Measurements from ENCODE around the gene RAD51B. TPM values are rescaled to one million over a fixed set of nuclear protein-coding genes. Genes with fewer than 3 reads are reported as not detected.
A peak's percentile ranks its signal among the peaks of the same experiment; 100 is the strongest.

Gene RAD51B
- total and polyA plus RNA-seq, 8 donors, result 10.8 to 18.3 (median 14.1) TPM

DNA sequence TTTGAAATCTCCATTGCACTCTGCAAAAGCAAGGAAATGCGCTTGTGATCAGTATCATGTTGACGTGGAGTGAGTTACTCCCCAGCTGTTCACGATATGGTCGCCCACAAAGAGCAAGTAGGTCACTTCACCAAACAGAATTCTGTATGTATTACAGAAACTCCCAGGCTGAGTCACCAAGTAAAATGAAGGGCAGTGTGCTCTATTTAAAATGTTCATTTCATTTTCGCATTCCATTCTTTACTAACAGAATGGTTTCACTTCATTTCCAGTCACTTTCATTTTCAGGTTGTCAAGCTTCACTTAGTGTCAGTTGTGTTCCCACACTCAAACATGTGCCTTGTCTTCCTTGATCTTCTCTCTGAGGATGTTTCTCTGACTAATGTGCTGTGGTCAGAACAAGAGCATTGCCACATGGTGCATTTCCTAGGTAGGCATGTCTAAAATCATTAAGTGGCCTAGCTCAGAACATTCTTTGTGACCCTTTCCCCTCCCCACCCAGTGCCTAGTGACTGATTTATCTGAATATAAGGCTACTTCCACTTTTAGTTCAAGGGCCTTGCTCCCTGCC is 391.2 kb downstream of the RAD51B start:
- Histone ChIP-seq H3K4me1 (peaks cover 6 to 40% of the 10 kb centered on the region in 2 donors), H3K36me3 (no peaks in the 10 kb centered on the region), H3K4me3 (no peak overlapping the region), H3K27me3 (no peaks in the 10 kb centered on the region), H3K9me3 (no peaks in the 10 kb centered on the region), H3K27ac (peak overlapping the region; percentile 75 to 79)
- ATAC-seq, result peak; percentile 89
- intact Hi-C loops (cut with DNase I), result no loop called here
- peak in 1 of 4 donors; percentile 65 for DNase-seq
- TF ChIP-seq, protein P1, sequence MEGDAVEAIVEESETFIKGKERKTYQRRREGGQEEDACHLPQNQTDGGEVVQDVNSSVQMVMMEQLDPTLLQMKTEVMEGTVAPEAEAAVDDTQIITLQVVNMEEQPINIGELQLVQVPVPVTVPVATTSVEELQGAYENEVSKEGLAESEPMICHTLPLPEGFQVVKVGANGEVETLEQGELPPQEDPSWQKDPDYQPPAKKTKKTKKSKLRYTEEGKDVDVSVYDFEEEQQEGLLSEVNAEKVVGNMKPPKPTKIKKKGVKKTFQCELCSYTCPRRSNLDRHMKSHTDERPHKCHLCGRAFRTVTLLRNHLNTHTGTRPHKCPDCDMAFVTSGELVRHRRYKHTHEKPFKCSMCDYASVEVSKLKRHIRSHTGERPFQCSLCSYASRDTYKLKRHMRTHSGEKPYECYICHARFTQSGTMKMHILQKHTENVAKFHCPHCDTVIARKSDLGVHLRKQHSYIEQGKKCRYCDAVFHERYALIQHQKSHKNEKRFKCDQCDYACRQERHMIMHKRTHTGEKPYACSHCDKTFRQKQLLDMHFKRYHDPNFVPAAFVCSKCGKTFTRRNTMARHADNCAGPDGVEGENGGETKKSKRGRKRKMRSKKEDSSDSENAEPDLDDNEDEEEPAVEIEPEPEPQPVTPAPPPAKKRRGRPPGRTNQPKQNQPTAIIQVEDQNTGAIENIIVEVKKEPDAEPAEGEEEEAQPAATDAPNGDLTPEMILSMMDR (IDR thresholded peaks at IDR 0.05), result no peak

DNA sequence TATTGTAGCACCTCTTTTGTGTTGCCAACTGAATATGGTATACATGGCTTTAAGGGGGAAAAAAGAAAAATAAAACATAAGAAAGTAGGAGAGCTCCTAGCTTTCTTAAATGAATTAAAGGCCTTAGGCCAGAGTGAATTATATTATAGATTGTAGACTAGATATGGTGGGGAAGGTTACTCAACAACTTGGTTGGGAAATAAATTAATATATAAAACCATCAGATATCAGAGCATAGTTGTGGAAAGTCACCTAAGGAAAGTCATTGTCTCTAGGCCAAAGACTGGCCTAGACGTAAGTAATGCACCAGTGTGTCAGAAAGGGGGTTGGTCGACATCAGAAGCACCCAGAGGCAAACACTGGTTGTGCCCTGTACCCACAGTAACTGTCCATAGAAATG is 391.8 kb downstream of the RAD51B start:
- peaks cover 6 to 40% of the 10 kb centered on the region in 2 donors for H3K4me1 ChIP-seq
- intact Hi-C loops (cut with DNase I), result no loop called here
- H3K27ac ChIP-seq, result peak overlapping the region; percentile 75 to 79
- H3K36me3 ChIP-seq, result no peaks in the 10 kb centered on the region
- no peaks in the 10 kb centered on the region for H3K9me3 ChIP-seq
- H3K27me3 ChIP-seq, result no peaks in the 10 kb centered on the region
- no peak overlapping the region for H3K4me3 ChIP-seq
- ATAC-seq (no peak), DNase-seq (no peak)
- TF ChIP-seq, protein P1 (IDR thresholded peaks at IDR 0.05), result no peak

DNA sequence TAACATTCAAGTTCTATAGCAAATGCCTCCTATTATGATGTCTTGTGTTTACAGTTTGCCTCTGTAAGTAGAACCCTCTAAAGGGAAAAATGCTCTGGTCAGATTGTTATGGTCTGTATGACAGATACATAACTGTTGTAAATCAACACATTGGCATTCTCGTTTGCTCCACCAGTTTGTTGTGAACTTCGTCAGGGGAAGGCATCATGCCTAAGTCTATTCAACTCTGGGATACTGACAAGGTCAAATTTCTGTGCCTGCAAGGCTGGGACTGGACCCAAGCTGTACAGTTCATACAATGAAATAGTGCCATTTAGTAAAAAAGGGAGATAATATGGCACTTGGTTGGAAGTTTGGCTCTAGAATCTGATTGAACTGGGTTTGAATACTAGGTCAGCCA is 392.3 kb downstream of the RAD51B start:
- Histone ChIP-seq H3K27ac (peak overlapping the region; percentile 75 to 79), H3K36me3 (no peaks in the 10 kb centered on the region), H3K4me1 (peaks cover 6 to 40% of the 10 kb centered on the region in 2 donors), H3K9me3 (no peaks in the 10 kb centered on the region), H3K27me3 (no peaks in the 10 kb centered on the region), H3K4me3 (no peak overlapping the region)
- ATAC-seq, result no peak
- no peak for DNase-seq
- TF ChIP-seq, protein P1 (IDR thresholded peaks at IDR 0.05), result no peak
- intact Hi-C loops (cut with DNase I), result no loop called here

DNA sequence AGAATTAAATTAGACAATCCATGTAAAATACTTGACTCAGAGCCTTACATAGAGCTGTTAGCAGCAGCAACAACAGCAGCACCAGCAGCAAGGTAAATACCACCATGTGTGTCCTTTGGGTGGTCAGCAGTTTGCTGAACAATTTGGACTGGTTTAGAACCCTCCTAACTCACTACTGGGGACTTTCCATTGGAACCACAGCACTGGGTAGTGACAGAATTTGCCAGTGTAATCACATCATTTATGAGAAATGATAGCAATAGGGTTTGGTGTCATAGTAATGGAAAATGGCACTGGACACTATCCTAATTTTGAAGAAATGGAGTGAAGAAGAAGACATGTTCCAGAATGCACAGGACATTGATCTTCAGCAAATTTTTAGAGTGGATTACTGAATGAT is 392.8 kb downstream of the RAD51B start:
- intact Hi-C loops (cut with DNase I), result no loop called here
- ATAC-seq (no peak), DNase-seq (no peak)
- H3K4me3 ChIP-seq, result no peak overlapping the region
- H3K27ac ChIP-seq, result peak overlapping the region; percentile 75 to 79
- H3K4me1 ChIP-seq, result peaks cover 6 to 40% of the 10 kb centered on the region in 2 donors
- no peaks in the 10 kb centered on the region for H3K36me3 ChIP-seq
- no peaks in the 10 kb centered on the region for H3K27me3 ChIP-seq
- TF ChIP-seq, protein P1 (IDR thresholded peaks at IDR 0.05), result no peak
- no peaks in the 10 kb centered on the region for H3K9me3 ChIP-seq

DNA sequence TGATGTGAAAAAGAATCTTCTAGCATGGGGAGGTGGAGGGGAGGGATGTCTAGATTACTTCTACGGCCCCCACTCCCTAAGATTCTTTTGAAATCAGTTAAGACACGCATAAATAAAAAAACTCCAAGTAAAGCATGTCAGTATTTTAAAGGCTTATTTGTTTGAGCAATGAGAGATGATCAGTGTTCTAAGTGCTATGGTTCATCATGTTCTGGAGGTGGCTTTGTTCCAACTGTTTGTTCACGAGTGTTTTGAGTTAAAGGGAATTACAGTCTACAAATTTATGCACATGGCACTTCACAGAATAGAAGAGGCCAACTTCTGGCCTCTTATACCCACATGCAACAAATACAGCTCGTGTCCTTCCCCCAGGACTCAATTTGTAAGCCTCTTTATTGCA is 394.9 kb downstream of the RAD51B start:
- H3K27ac ChIP-seq, result no peak overlapping the region
- ATAC-seq (no peak), DNase-seq (no peak)
- intact Hi-C loops (cut with DNase I), result no loop called here
- no peaks in the 10 kb centered on the region for H3K9me3 ChIP-seq
- H3K4me3 ChIP-seq, result no peak overlapping the region
- no peaks in the 10 kb centered on the region for H3K36me3 ChIP-seq
- TF ChIP-seq, protein P1 (IDR thresholded peaks at IDR 0.05), result no peak
- H3K4me1 ChIP-seq, result peaks cover 6 to 27% of the 10 kb centered on the region in 2 donors
- no peaks in the 10 kb centered on the region for H3K27me3 ChIP-seq

Data from left lung (tissue), 10 donors.